Measurements from ENCODE around the gene RPS21. TPM values are rescaled to one million over a fixed set of nuclear protein-coding genes. Genes with fewer than 3 reads are reported as not detected.

RPS21 gene
- total and polyA plus RNA-seq, 2 of the 13 experiments (the other 11 are each of a cell fraction or from before 2014, with no cell fraction given): 2,647 to 11,063 TPM

- peak; percentile 39; the same call in 1 of the 2 replicates for TF ChIP-seq BRF2 (CRISPR knock-in tag; IDR thresholded peaks at IDR 0.05)
- TF ChIP-seq PRDM4 (CRISPR knock-in tag; IDR thresholded peaks at IDR 0.05; ENCODE audit: borderline replicate concordance): no peak
- peak; percentile 92; the same call in 1 of the 2 replicates for TF ChIP-seq MTA1 (CRISPR knock-in tag; IDR thresholded peaks at IDR 0.05; ENCODE audit: borderline replicate concordance)
- TF ChIP-seq SKIL (CRISPR knock-in tag; IDR thresholded peaks at IDR 0.05; ENCODE audit: borderline replicate concordance): no peak
- TF ChIP-seq SNAPC2 (CRISPR knock-in tag; IDR thresholded peaks at IDR 0.05): peak; percentile 99
- TF ChIP-seq SALL1 (CRISPR knock-in tag; IDR thresholded peaks at IDR 0.05): peak; percentile 75
- TF ChIP-seq ZNF451 (CRISPR knock-in tag; IDR thresholded peaks at IDR 0.05): peak; percentile 89
- no peak for TF ChIP-seq ZNF550 (CRISPR knock-in tag; IDR thresholded peaks at IDR 0.05; ENCODE audit: borderline replicate concordance)
- TF ChIP-seq ZNF484 (CRISPR knock-in tag; IDR thresholded peaks at IDR 0.05; ENCODE audit: borderline replicate concordance, low read depth): peak; percentile 82; the same call in 1 of the 2 replicates
- peak; percentile 99 for TF ChIP-seq ZMYM3 (CRISPR knock-in tag; IDR thresholded peaks at IDR 0.05)
- TF ChIP-seq MTF2 (CRISPR knock-in tag; IDR thresholded peaks at IDR 0.05; ENCODE audit: borderline replicate concordance): no peak
- TF ChIP-seq CENPX (CRISPR knock-in tag; IDR thresholded peaks at IDR 0.05): no peak
- no peak for TF ChIP-seq ETS1 (CRISPR knock-in tag; IDR thresholded peaks at IDR 0.05)
- TF ChIP-seq DNMT3B (CRISPR knock-in tag; conservative IDR thresholded peaks at IDR 0.05): no peak
- peak; percentile 91 for TF ChIP-seq ZNF557 (CRISPR knock-in tag; IDR thresholded peaks at IDR 0.05)
- no peak for TF ChIP-seq KAT2B (IDR thresholded peaks at IDR 0.05; ENCODE audit: borderline replicate concordance, low read depth, low read length)
- TF ChIP-seq NKX3-1 (CRISPR knock-in tag; IDR thresholded peaks at IDR 0.05): peak; percentile 97
- 0 out of 2 replicates have a peak, but pooled peaks have one; percentile 67 for TF ChIP-seq MAZ (IDR thresholded peaks at IDR 0.05; ENCODE audit: borderline replicate concordance, low read depth, low read length)
- TF ChIP-seq MAZ (CRISPR knock-in tag; IDR thresholded peaks at IDR 0.05; ENCODE audit: low read depth): peak; percentile 93
- no peak; the same call in none of the 2 replicates for TF ChIP-seq ZNF724P (CRISPR knock-in tag; IDR thresholded peaks at IDR 0.05; ENCODE audit: borderline replicate concordance)
- TF ChIP-seq ARNTL (CRISPR knock-in tag; IDR thresholded peaks at IDR 0.05): peak; percentile 72
- peak; percentile 58; the same call in 1 of the 2 replicates for TF ChIP-seq ZNF253 (CRISPR knock-in tag; IDR thresholded peaks at IDR 0.05; ENCODE audit: borderline replicate concordance)
These were observed 20.5 kb downstream of the RPS21 start, which contains the start of gene CABLES2 (continued) for GRCh38 chr20:62407221-62407992.

All from HepG2 (cell line).